PC-9 (cell line): ENCODE data around the gene TLN1. TPM values are rescaled to one million over a fixed set of nuclear protein-coding genes. Genes with fewer than 3 reads are reported as not detected.

ENCODE experiments used
- BruUV-seq: library from RNA; stranded (reverse); fragments of 400-500 nt; replicated peaks from 2 replicates; lab custom pipeline; 2021; lab: Mats Ljungman, UMichigan
- CTCF ChIA-PET: fragments of 300-600 bp; sonication (Branson Sonifier 250); formaldehyde crosslinking; loops from one replicate; lab custom pipeline; 2022; ENCODE audit warnings: antibody characterized with exemption; lab: Charles Lee
- POLR2A ChIA-PET: fragments of 300-600 bp; sonication (Branson Sonifier 250); formaldehyde crosslinking; loops from one replicate; lab custom pipeline; 2022; ENCODE audit warnings: antibody characterized with exemption; ENCODE audit not compliant: unreplicated experiment; lab: Charles Lee
- DNase-seq, 2 experiments: peaks; one replicate each; pipeline versions ENCODE4 v3.0.0 to v3.0.0-alpha.2; 2015 to 2022; ENCODE audit warnings: mixed read lengths in 1 of 2
- H2AFZ ChIP-seq: fragments of 200-600 bp; sonication (generic); 2 replicates; pipeline ENCODE4 v1.8.1; 2017; ENCODE audit warnings: antibody characterized with exemption
- H3F3A ChIP-seq: fragments of 200-600 bp; sonication (generic); 2 replicates; pipeline ENCODE4 v1.8.1; 2017; ENCODE audit warnings: antibody characterized with exemption, mild to moderate bottlenecking, low read depth; ENCODE audit not compliant: insufficient read depth
- H3K27ac ChIP-seq: fragments of 200-600 bp; sonication (generic); 2 replicates; pipeline ENCODE4 v1.6.1; 2016; ENCODE audit warnings: mixed run types
- H3K27me3 ChIP-seq: fragments of 200-600 bp; sonication (generic); 2 replicates; pipeline ENCODE4 v1.6.1; 2016; ENCODE audit warnings: low read depth, mixed run types; ENCODE audit not compliant: insufficient read depth
- H3K36me3 ChIP-seq: fragments of 200-600 bp; sonication (generic); 2 replicates; pipeline ENCODE4 v1.6.1; 2016; ENCODE audit warnings: low read depth, mixed run types
- H3K4me1 ChIP-seq: fragments of 200-600 bp; sonication (generic); replicated peaks from 2 replicates; pipeline ENCODE4 v1.6.1; 2016; ENCODE audit warnings: mixed run types; ENCODE audit not compliant: insufficient read depth
- H3K4me2 ChIP-seq: fragments of 200-600 bp; sonication (generic); 2 replicates; pipeline ENCODE4 v1.6.1; 2017; ENCODE audit warnings: mixed run types
- H3K4me3 ChIP-seq: fragments of 200-600 bp; sonication (generic); 2 replicates; pipeline ENCODE4 v1.6.1; 2016; ENCODE audit warnings: mixed run types
- H3K79me2 ChIP-seq: fragments of 200-600 bp; sonication (generic); 2 replicates; pipeline ENCODE4 v1.6.1; 2017; ENCODE audit warnings: low read depth, mixed run types
- H3K9me2 ChIP-seq: fragments of 200-600 bp; sonication (generic); 2 replicates; pipeline ENCODE4 v1.8.1; 2017; ENCODE audit warnings: mild to moderate bottlenecking; ENCODE audit not compliant: insufficient read depth
- H3K9me3 ChIP-seq: fragments of 200-600 bp; sonication (generic); 2 replicates; pipeline ENCODE4 v1.8.1; 2016; ENCODE audit warnings: low read depth; ENCODE audit not compliant: insufficient read depth
- H4K20me1 ChIP-seq: fragments of 200-600 bp; sonication (generic); 2 replicates; pipeline ENCODE4 v1.8.1; 2017; ENCODE audit not compliant: insufficient read depth
- EZH2 ChIP-seq: fragments of 200-600 bp; sonication (generic); IDR thresholded peaks from 2 replicates; pipeline ENCODE4 v1.8.0; 2017; ENCODE audit warnings: antibody characterized with exemption, low read depth
- intact Hi-C: fragments of 100-400 bp; cut with micrococcal nuclease; formaldehyde crosslinking; loops from one replicate; pipeline ENCODE4 v1.10.0; 2022; ENCODE audit not compliant: unreplicated experiment
- total RNA-seq: library from RNA; stranded (reverse); gene quantifications from 2 replicates; pipeline ENCODE4 v1.2.3, GENCODE V29; 2021
- TF ChIP-seq, protein P1 (sequence below): fragments of 200-600 bp; sonication (generic); conservative IDR thresholded peaks from 2 replicates; pipeline ENCODE4 v1.6.1; 2017; ENCODE audit warnings: mixed run types, antibody characterized with exemption, mild to moderate bottlenecking, moderate library complexity

Gene TLN1
- total RNA-seq, 1 experiment from 2014 or later: 101 TPM

DNA sequence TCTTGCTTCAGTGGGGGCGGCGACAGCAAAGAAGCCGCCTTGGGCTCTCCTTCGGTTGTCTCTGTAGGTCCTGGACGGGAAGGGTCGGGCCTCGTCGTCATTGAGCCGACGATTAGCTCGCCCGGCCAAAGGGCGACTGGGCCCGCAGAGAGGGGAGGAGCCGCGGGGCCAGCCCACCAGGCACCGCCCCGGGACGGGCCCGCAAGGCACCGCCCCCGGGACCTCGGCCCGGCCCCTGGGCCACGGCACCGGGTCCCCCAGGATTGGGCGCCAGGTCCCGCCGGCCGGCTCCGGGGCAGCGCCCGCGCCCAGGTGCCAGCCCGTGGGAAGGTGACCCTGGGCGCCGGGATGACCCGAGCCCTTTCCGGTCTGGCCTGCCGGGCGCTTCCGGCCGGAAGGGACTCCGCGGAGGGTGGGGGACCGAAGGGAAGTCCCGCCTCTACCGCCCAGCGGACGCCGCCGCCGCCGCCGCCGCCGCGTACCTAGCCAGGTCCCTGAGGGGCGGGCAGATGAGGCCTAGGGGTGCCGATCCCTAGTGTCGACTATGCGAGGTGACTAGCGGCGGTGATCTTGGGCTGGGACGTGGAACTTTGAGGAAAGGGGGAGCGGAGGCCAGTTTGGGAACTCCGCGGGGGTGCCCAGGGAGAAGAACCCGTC is 17.0 kb upstream of the TLN1 start, which contains the start of the genes GBA2 and RGP1:
TSS of gene GBA2 (minus strand) at position 371 of the 657 bp plus-strand sequence. CDS start 524 bp downstream, outside the sequence.
TSS of gene RGP1 (plus strand) at position 430 of the 657 bp plus-strand sequence. CDS start 469 bp downstream, outside the sequence.
- Histone ChIP-seq H3K4me1 (peaks cover 23% of the 10 kb centered on the region), H3K79me2 (peaks cover 51% of the 10 kb centered on the region), H4K20me1 (peaks cover 13% of the 10 kb centered on the region; the same call in 1 of the 2 replicates)

DNA sequence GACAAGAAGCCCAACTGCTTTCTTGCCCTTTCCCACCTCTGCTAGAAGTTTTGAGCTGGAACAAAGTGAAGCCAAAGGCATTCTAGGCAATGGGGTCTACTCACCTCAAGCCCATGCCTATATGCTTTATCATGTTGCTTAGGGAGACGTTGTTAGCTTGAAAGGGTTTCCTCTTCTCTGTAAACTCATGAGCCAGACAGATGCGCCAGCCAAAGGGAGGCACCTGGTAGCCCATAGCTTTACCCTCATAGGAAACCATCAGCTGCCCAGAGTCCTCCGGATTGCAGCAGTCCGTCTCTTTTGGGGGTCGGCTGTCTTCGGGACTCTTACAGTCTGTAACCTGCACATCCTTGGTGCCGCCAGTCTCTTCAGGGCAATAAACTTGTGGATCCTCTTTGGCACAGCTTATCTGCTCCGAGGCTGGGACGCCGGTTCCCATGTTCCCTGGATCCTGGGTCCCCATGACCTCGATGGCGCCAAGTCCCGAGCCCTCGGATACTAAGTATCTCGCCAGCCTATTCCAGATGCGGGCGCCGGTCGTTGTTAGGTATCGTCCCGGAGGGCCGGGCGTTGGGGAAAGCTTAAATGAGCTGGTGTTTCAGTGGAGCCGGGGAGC is 16.4 kb upstream of the TLN1 start:
- no peak for DNase-seq
- intact Hi-C loops: loop anchor here (2.0 kb wide), 1 partner anchor 16 kb away; the partner anchor contains the start of genes CREB3 and TLN1
- peaks cover 13% of the 10 kb centered on the region; the same call in 1 of the 2 replicates for H4K20me1 ChIP-seq
- H3F3A ChIP-seq: 0 out of 2 replicates have a peak, but pooled peaks cover 8% of the 10 kb centered on the region
- peak overlapping the region; percentile 51 for H3K27ac ChIP-seq
- H3K79me2 ChIP-seq: peaks cover 51% of the 10 kb centered on the region
- peak overlapping the region; percentile 56; the same call in 1 of the 2 replicates for H2AFZ ChIP-seq
- no peaks in the 10 kb centered on the region for H3K27me3 ChIP-seq
- peak overlapping the region; percentile 79 for H3K4me3 ChIP-seq
- no peak for TF ChIP-seq EZH2
- TF ChIP-seq, protein P1, sequence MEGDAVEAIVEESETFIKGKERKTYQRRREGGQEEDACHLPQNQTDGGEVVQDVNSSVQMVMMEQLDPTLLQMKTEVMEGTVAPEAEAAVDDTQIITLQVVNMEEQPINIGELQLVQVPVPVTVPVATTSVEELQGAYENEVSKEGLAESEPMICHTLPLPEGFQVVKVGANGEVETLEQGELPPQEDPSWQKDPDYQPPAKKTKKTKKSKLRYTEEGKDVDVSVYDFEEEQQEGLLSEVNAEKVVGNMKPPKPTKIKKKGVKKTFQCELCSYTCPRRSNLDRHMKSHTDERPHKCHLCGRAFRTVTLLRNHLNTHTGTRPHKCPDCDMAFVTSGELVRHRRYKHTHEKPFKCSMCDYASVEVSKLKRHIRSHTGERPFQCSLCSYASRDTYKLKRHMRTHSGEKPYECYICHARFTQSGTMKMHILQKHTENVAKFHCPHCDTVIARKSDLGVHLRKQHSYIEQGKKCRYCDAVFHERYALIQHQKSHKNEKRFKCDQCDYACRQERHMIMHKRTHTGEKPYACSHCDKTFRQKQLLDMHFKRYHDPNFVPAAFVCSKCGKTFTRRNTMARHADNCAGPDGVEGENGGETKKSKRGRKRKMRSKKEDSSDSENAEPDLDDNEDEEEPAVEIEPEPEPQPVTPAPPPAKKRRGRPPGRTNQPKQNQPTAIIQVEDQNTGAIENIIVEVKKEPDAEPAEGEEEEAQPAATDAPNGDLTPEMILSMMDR: no peak
- H3K9me3 ChIP-seq: no peaks in the 10 kb centered on the region
- CTCF ChIA-PET: interaction anchor here (0.6 to 1.0 kb wide), 7 partner anchors 12 to 100 kb away, joined by 3 to 7 read pairs (median 3); partner anchors contain the start of genes ARHGEF39, CREB3 and TLN1
- H3K4me2 ChIP-seq: peak overlapping the region; percentile 96
- peaks cover 23% of the 10 kb centered on the region for H3K4me1 ChIP-seq
- H3K36me3 ChIP-seq: no peaks in the 10 kb centered on the region; the same call in 1 of the 2 replicates
- POLR2A ChIA-PET: interaction anchor here (0.6 to 0.7 kb wide), 4 partner anchors 12 to 121 kb away, joined by 3 to 7 read pairs (median 4); partner anchors contain the start of gene SPAG8
- no TSS peak for BruUV-seq
- H3K9me2 ChIP-seq: no peaks in the 10 kb centered on the region

More for the DNA sequence above, 17.0 kb upstream of the TLN1 start, which contains the start of the genes GBA2 and RGP1:
- H3K27me3 ChIP-seq: no peaks in the 10 kb centered on the region
- H3K36me3 ChIP-seq: no peaks in the 10 kb centered on the region; the same call in 1 of the 2 replicates
- 0 out of 2 replicates have a peak, but pooled peaks cover 8% of the 10 kb centered on the region for H3F3A ChIP-seq
- peak; percentile 69 to 77 for DNase-seq
- no peaks in the 10 kb centered on the region for H3K9me3 ChIP-seq
- peak within 1 kb of the TSS; percentile 79 for H3K4me3 ChIP-seq
- no TSS peak for BruUV-seq
- peak within 1 kb of the TSS; percentile 51 for H3K27ac ChIP-seq
- ChIA-PET CTCF (interaction anchor here (0.7 to 1.0 kb wide), 4 partner anchors 13 to 96 kb away, joined by 3 read pairs; partner anchors contain the start of gene ARHGEF39), POLR2A (interaction anchor here (0.6 to 0.7 kb wide), 4 partner anchors 11 to 122 kb away, joined by 3 to 7 read pairs (median 4); partner anchors contain the start of gene SPAG8)
- intact Hi-C loops: loop anchor here (2.0 kb wide), 1 partner anchor 16 kb away; the partner anchor contains the start of genes CREB3 and TLN1
- no peaks in the 10 kb centered on the region for H3K9me2 ChIP-seq
- TF ChIP-seq, protein P1: no peak
- TF ChIP-seq EZH2: no peak
- H3K4me2 ChIP-seq: peak within 1 kb of the TSS; percentile 96
- peak within 1 kb of the TSS; percentile 86 for H2AFZ ChIP-seq

DNA sequence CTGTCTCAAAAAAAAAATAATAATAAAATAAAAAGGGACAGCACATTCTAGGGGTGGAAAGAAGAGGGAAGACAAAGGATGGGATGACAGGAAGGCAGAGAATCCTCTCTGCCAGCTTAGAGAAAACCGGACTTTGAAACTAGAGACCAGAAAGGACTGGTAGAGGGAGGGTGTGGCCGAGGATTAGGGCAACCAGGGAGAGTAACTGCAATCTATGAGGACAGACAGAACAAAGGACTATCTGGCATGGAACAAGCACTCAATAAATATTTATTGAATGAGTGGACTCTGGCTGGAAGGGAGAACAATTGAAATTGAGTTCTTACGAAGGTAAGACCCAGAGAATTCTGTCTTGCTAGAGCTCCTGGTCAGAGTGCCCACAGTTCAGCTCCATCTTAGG is 14.6 kb upstream of the TLN1 start:
- peaks cover 13% of the 10 kb centered on the region; the same call in 1 of the 2 replicates for H4K20me1 ChIP-seq
- H3K4me2 ChIP-seq: peak overlapping the region; percentile 96
- H3K4me3 ChIP-seq: peak overlapping the region; percentile 79; the same call in 1 of the 2 replicates
- no peak overlapping the region for H2AFZ ChIP-seq
- H3K4me1 ChIP-seq: peaks cover 23% of the 10 kb centered on the region
- no peak overlapping the region for H3K27ac ChIP-seq
- BruUV-seq: no TSS peak
- DNase-seq: peak in 1 of 2 experiments; percentile 41
- H3F3A ChIP-seq: 0 out of 2 replicates have a peak, but pooled peaks cover 8% of the 10 kb centered on the region
- no peaks in the 10 kb centered on the region for H3K9me2 ChIP-seq
- intact Hi-C loops: no loop called here
- CTCF ChIA-PET: no interaction called here
- H3K79me2 ChIP-seq: peaks cover 51% of the 10 kb centered on the region
- POLR2A ChIA-PET: interaction anchor here (0.6 kb wide), 1 partner anchor 84 kb away, joined by 3 read pairs; no protein-coding TSS in a partner anchor
- TF ChIP-seq, protein P1: no peak
- TF ChIP-seq EZH2: no peak
- no peaks in the 10 kb centered on the region for H3K27me3 ChIP-seq
- no peaks in the 10 kb centered on the region; the same call in 1 of the 2 replicates for H3K36me3 ChIP-seq
- no peaks in the 10 kb centered on the region for H3K9me3 ChIP-seq
